BE2C (cell line): ENCODE data around the gene GNE.

Experiments used
- DNase-seq: peaks from one replicate; pipeline ENCODE4 v3.0.0-alpha.2; 2020
- H3K27me3 ChIP-seq: fragments of 250-450 bp; sonication (Bioruptor Pico); 2 replicates; pipeline ENCODE4 v1.5.1; 2020; ENCODE audit warnings: mild to moderate bottlenecking
- H3K36me3 ChIP-seq: fragments of 250-450 bp; sonication (Bioruptor Pico); 2 replicates; pipeline ENCODE4 v1.5.1; 2020; ENCODE audit warnings: mild to moderate bottlenecking
- H3K4me1 ChIP-seq: fragments of 250-450 bp; sonication (Bioruptor Pico); 2 replicates; pipeline ENCODE4 v1.5.1; 2020
- H3K4me3 ChIP-seq: 2 replicates; pipeline ENCODE4 v1.5.1; 2011; ENCODE audit warnings: low read depth, low read length
- H3K9me3 ChIP-seq: fragments of 250-450 bp; sonication (Bioruptor Pico); 2 replicates; pipeline ENCODE4 v1.5.1; 2020
- CTCF ChIP-seq: IDR thresholded peaks from 2 replicates; pipeline ENCODE4 v1.5.1; 2012; ENCODE audit warnings: mild to moderate bottlenecking, low read depth, low read length

Gene GNE

GRCh38 chr9:36210722-36211121 is 47.5 kb downstream of the GNE start:
- DNase-seq = no peak
- H3K4me3 ChIP-seq = no peak overlapping the region
- no peaks in the 10 kb centered on the region for H3K27me3 ChIP-seq
- peaks cover 92% of the 10 kb centered on the region for H3K36me3 ChIP-seq
- H3K9me3 ChIP-seq = no peaks in the 10 kb centered on the region
- TF ChIP-seq CTCF = no peak
- H3K4me1 ChIP-seq = peaks cover 10% of the 10 kb centered on the region

- TF ChIP-seq CTCF = no peak
- Histone ChIP-seq H3K4me3 (no peak overlapping the region), H3K9me3 (no peaks in the 10 kb centered on the region), H3K27me3 (no peaks in the 10 kb centered on the region), H3K36me3 (peaks cover 94% of the 10 kb centered on the region), H3K4me1 (peaks cover 10% of the 10 kb centered on the region)
- peak; percentile 28 for DNase-seq
These were observed 49.6 kb downstream of the GNE start for GRCh38 chr9:36208521-36209253.

- TF ChIP-seq CTCF = no peak
- Histone ChIP-seq H3K4me3 (no peak overlapping the region), H3K4me1 (peaks cover 10% of the 10 kb centered on the region), H3K9me3 (no peaks in the 10 kb centered on the region), H3K36me3 (peaks cover 92% of the 10 kb centered on the region), H3K27me3 (no peaks in the 10 kb centered on the region)
- DNase-seq = no peak
These were observed 50.7 kb downstream of the GNE start for GRCh38 chr9:36207546-36208012.

- H3K9me3 ChIP-seq = no peaks in the 10 kb centered on the region
- H3K36me3 ChIP-seq = peaks cover 92% of the 10 kb centered on the region
- H3K27me3 ChIP-seq = no peaks in the 10 kb centered on the region
- DNase-seq = no peak
- TF ChIP-seq CTCF = no peak
- H3K4me1 ChIP-seq = peaks cover 10% of the 10 kb centered on the region
- no peak overlapping the region for H3K4me3 ChIP-seq
These were observed 51.2 kb downstream of the GNE start for GRCh38 chr9:36207016-36207415.

- Histone ChIP-seq H3K4me1 (peaks cover 10% of the 10 kb centered on the region), H3K4me3 (no peak overlapping the region), H3K27me3 (no peaks in the 10 kb centered on the region), H3K36me3 (peaks cover 93% of the 10 kb centered on the region), H3K9me3 (no peaks in the 10 kb centered on the region)
- TF ChIP-seq CTCF = peak; percentile 45
- peak; percentile 37 for DNase-seq
These were observed 53.2 kb downstream of the GNE start for GRCh38 chr9:36204906-36205547.
